ENCODE results near the gene PDP2.

- TF ChIP-seq CTCF (conservative IDR thresholded peaks at IDR 0.05; ENCODE audit: low read length): no peak
- TF ChIP-seq EZH2phosphoT487 (IDR thresholded peaks at IDR 0.05; ENCODE audit: borderline replicate concordance, low read depth, low read length): no peak
These were observed 7.8 kb upstream of the PDP2 start for GRCh38 chr16:66872559-66872942.

Measured in OCI-LY7 (cell line).